HepG2 (cell line): ENCODE data around the gene LIPC. TPM values are rescaled to one million over a fixed set of nuclear protein-coding genes. Genes with fewer than 3 reads are reported as not detected.

Experiments used
- ATAC-seq: fragments of 200-7000 bp; cut with Tn5 transposase; 3 replicates; pipeline ENCODE4 v1.9.1; 2020; ENCODE audit warnings: mild to moderate bottlenecking, moderate library complexity
- BruUV-seq: library from RNA; stranded (reverse); fragments of 400-500 nt; replicated peaks from 2 replicates; lab custom pipeline; 2021; lab: Mats Ljungman, UMichigan
- CTCF ChIA-PET: fragments of 300-600 bp; formaldehyde crosslinking; extraction: SDS; loops from one replicate; lab custom pipeline; 2021; ENCODE audit warnings: low total read pairs, inconsistent platforms, low intra/inter-chr PET ratio; lab: Yijun Ruan, JAX
- POLR2A ChIA-PET: fragments of 350-600 bp; sonication (Branson Sonifier 250); formaldehyde crosslinking; loops from one replicate; lab custom pipeline; 2020; ENCODE audit warnings: antibody characterized with exemption, inconsistent platforms; lab: Yijun Ruan, JAX
- DNase-seq: peaks from one replicate; pipeline ENCODE4 v3.0.0-alpha.2; 2015; ENCODE audit warnings: low spot score
- FAIRE-seq: peaks from 3 replicates; lab custom pipeline; 2011; peaks lifted over from hg19 to GRCh38; lab: Jason Lieb, UNC
- H2AFZ ChIP-seq: one replicate; pipeline ENCODE4 v1.6.1; 2011; ENCODE audit warnings: low read length, inconsistent platforms
- H3K27ac ChIP-seq: fragments of 300-600 bp; 3 replicates; pipeline ENCODE4 v1.8.0; 2011; ENCODE audit warnings: mixed run types, mild to moderate bottlenecking, mixed read lengths, low read length, inconsistent platforms; ENCODE audit not compliant: insufficient read depth; ENCODE audit errors: extremely low read length
- H3K27me3 ChIP-seq, 2 experiments: fragments of 200-600 bp in 1 of 2; 2 replicates in 1 of 2; 3 replicates in 1 of 2; pipeline versions ENCODE4 v1.6.0 to v1.8.0; 2011; ENCODE audit warnings: low read length in 2 of 2, mild to moderate bottlenecking in 2 of 2, moderate library complexity in 2 of 2, inconsistent platforms in 1 of 2; ENCODE audit not compliant: insufficient read depth in 2 of 2, control insufficient read depth in 1 of 2
- H3K36me3 ChIP-seq, 2 experiments: fragments of 200-600 bp in 1 of 2; replicated peaks in 1 of 2; 2 replicates in 1 of 2; 3 replicates in 1 of 2; pipeline versions ENCODE4 v1.5.1 to v1.8.0; 2011; ENCODE audit warnings: low read length in 2 of 2, inconsistent platforms in 1 of 2; ENCODE audit not compliant: insufficient read depth in 2 of 2, control insufficient read depth in 1 of 2
- H3K4me1 ChIP-seq: 2 replicates; pipeline ENCODE4 v1.5.1; 2012; ENCODE audit warnings: low read length, inconsistent platforms; ENCODE audit not compliant: insufficient read depth
- H3K4me2 ChIP-seq: 2 replicates; pipeline ENCODE4 v1.6.0; 2011; ENCODE audit warnings: low read depth, low read length, inconsistent platforms
- H3K4me3 ChIP-seq, 3 experiments: fragments of 200-600 bp in 1 of 3; sonication (generic), shearing (Covaris generic) in 1 of 3; replicated peaks in 1 of 3; 2 replicates each; pipeline ENCODE4 v1.5.1; 2011 to 2016; ENCODE audit warnings: low read length in 3 of 3, inconsistent platforms in 2 of 3, low read depth in 2 of 3, mild to moderate bottlenecking in 2 of 3, control low read depth in 1 of 3, mixed read lengths in 1 of 3; ENCODE audit not compliant: insufficient read depth in 1 of 3
- H3K79me2 ChIP-seq: one replicate; pipeline ENCODE4 v1.6.1; 2011; ENCODE audit warnings: low read length, inconsistent platforms; ENCODE audit not compliant: insufficient read depth
- H3K9ac ChIP-seq: 2 replicates; pipeline ENCODE4 v1.6.0; 2011; ENCODE audit warnings: mild to moderate bottlenecking, low read depth, low read length, inconsistent platforms; ENCODE audit not compliant: insufficient read depth
- H3K9me3 ChIP-seq: 2 replicates; pipeline ENCODE4 v1.5.1; 2012; ENCODE audit warnings: mild to moderate bottlenecking, low read length
- H4K20me1 ChIP-seq: 2 replicates; pipeline ENCODE4 v1.6.0; 2011; ENCODE audit warnings: inconsistent platforms, mild to moderate bottlenecking, low read length, moderate library complexity; ENCODE audit not compliant: insufficient read depth
- ARID3A ChIP-seq: IDR thresholded peaks from 2 replicates; pipeline ENCODE4 v1.6.1; 2012; ENCODE audit warnings: low read depth, low read length, improper control_type of control experiment
- FOSL2 ChIP-seq: sonication (generic); formaldehyde crosslinking; IDR thresholded peaks from 2 replicates; pipeline ENCODE4 v1.4.0; 2020; ENCODE audit warnings: missing genetic modification reagents
- MAX ChIP-seq: IDR thresholded peaks from 2 replicates; pipeline ENCODE4 v1.6.1; 2012; ENCODE audit warnings: inconsistent platforms
- MIXL1 ChIP-seq: IDR thresholded peaks from 2 replicates; pipeline ENCODE4 v1.6.1; 2016
- TEAD3 ChIP-seq: optimal IDR thresholded peaks from 2 replicates; pipeline ENCODE3; 2016; ENCODE audit warnings: borderline replicate concordance
- ZBTB38 ChIP-seq: sonication (generic); formaldehyde crosslinking; IDR thresholded peaks from 2 replicates; pipeline ENCODE4 v1.5.1; 2020; ENCODE audit warnings: mild to moderate bottlenecking, missing genetic modification reagents
- ZBTB4 ChIP-seq: sonication (generic); formaldehyde crosslinking; IDR thresholded peaks from 2 replicates; pipeline ENCODE4 v1.4.0; 2020; ENCODE audit warnings: missing genetic modification reagents, mild to moderate bottlenecking, borderline replicate concordance
- ZIK1 ChIP-seq: sonication (generic); formaldehyde crosslinking; IDR thresholded peaks from 2 replicates; pipeline ENCODE4 v1.5.0; 2020; ENCODE audit warnings: mild to moderate bottlenecking, low read depth, missing genetic modification reagents, borderline replicate concordance
- ZNF205 ChIP-seq: IDR thresholded peaks from 2 replicates; pipeline ENCODE4 v1.6.1; 2018; ENCODE audit warnings: missing biosample characterization, missing genetic modification reagents
- ZNF484 ChIP-seq: sonication (generic); formaldehyde crosslinking; IDR thresholded peaks from 2 replicates; pipeline ENCODE4 v1.5.1; 2020; ENCODE audit warnings: mild to moderate bottlenecking, low read depth, missing genetic modification reagents, borderline replicate concordance
- ZNF564 ChIP-seq: sonication (generic); formaldehyde crosslinking; IDR thresholded peaks from 2 replicates; pipeline ENCODE4 v1.8.1; 2023; ENCODE audit warnings: mild to moderate bottlenecking, missing genetic modification reagents
- WGBS: methylation state at CpG from one replicate; pipeline ENCODE4 v1.1.6; 2017; ENCODE audit warnings: low lambda C conversion rate; 5-methylcytosine and 5-hydroxymethylcytosine counted together
- in situ Hi-C: cut with HindIII; loops from 2 replicates; pipeline ENCODE4 v1.10.0; 2017; ENCODE audit warnings: low pct_unique_long_range_greater_than_20kb; ENCODE audit not compliant: extremely low pct_ligation_motif_present
- intact Hi-C: fragments of 100-400 bp; cut with micrococcal nuclease; formaldehyde crosslinking; loops from one replicate; pipeline ENCODE4 v1.10.0; 2022; ENCODE audit not compliant: unreplicated experiment
- polyA plus RNA-seq, 8 experiments: library from polyadenylated mRNA; depleted of rRNA in 3 of 8; stranded (reverse) in 7 of 8; unstranded in 1 of 8; fragments of >200 nt; fragmentation: Illumina TruSeq in 4 of 8; extraction: Trizol in 4 of 8; gene quantifications; 2 replicates each; pipeline versions ENCODE4 v1.2.1 to v1.2.3, GENCODE V29; 2011 to 2016; ENCODE audit warnings: low read depth in 4 of 8, missing spikeins in 1 of 8, mixed read lengths in 1 of 8; ENCODE audit not compliant: insufficient read depth in 1 of 8
- total RNA-seq, 5 experiments: library from RNA; depleted of rRNA; stranded (reverse); fragments of >200 nt; fragmentation: Illumina TruSeq; extraction: Trizol; gene quantifications; 2 replicates each; pipeline ENCODE4 v1.2.3, GENCODE V29; 2016; ENCODE audit warnings: low read depth in 1 of 5
- TF ChIP-seq, protein P1 (sequence below): sonication (generic); formaldehyde crosslinking; IDR thresholded peaks from 2 replicates; pipeline ENCODE4 v1.5.1; 2020; ENCODE audit warnings: missing genetic modification reagents, mild to moderate bottlenecking, borderline replicate concordance

Gene LIPC
- total and polyA plus RNA-seq, 2 of the 13 experiments (the other 11 are each of a cell fraction or from before 2014, with no cell fraction given): 26.0 to 38.0 TPM

DNA sequence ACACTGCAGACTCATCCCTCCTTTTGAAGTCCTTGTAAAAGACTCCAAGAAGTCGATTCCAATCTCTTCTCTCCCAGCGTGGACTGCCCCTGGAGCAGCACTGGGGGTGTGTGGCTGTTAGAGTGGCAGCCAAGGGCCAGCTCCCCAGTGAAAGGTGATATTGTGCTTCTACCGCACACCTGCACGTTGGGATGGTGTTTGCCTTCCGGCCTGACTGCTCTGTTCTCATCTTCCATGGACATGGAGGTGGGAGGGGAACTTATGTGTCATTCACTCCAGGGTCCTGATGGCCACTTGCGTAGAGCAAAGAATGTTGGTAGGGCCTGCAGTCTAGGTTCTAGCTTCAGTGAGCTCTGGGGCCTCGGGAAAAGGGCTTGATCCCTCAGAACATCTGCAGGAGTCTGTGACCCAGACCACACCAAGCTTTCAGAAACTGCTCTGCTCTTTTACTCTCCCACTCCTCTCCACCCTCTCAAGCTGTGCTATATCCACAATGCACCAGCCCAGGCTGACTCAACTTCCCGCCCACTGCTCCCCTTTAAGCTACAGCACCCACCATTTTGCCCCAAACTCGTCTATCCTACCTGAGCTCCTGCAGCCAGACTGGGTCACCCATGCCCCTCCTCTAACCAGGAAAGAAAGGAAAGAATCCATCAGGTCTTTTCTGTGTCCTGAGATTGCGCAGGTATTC, 31.3 kb downstream of the LIPC start:
- no peaks in the 10 kb centered on the region for H3K36me3 ChIP-seq
- in situ Hi-C loops: no loop called here
- H3K4me1 ChIP-seq: peaks cover 94% of the 10 kb centered on the region
- H2AFZ ChIP-seq: no peak overlapping the region
- intact Hi-C loops: no loop called here
- no peaks in the 10 kb centered on the region for H3K79me2 ChIP-seq
- ATAC-seq (peak; percentile 11; the same call in 2 of the 3 replicates), FAIRE-seq (no peak), DNase-seq (peak; percentile 44)
- H3K9me3 ChIP-seq: no peaks in the 10 kb centered on the region
- no peak overlapping the region for H3K9ac ChIP-seq
- no TSS peak for BruUV-seq
- no peaks in the 10 kb centered on the region for H3K27me3 ChIP-seq
- no peaks in the 10 kb centered on the region for H4K20me1 ChIP-seq
- WGBS: 53% methylated on average over 7 of the region's 10 CpGs
- no peak overlapping the region for H3K4me3 ChIP-seq
- H3K27ac ChIP-seq: peak overlapping the region; percentile 46
- POLR2A ChIA-PET: interaction anchor here (1.3 to 3.1 kb wide), 2 partner anchors 13 to 308 kb away, joined by 3 to 13 read pairs; partner anchors contain the start of gene MINDY2
- CTCF ChIA-PET: no interaction called here
- H3K4me2 ChIP-seq: peak overlapping the region; percentile 26
- no peak for TF ChIP-seq ZNF484 (CRISPR knock-in tag)
- TF ChIP-seq ZNF564: 0 out of 2 replicates have a peak, but pooled peaks have one; percentile 33
- TF ChIP-seq ZBTB38 (CRISPR knock-in tag): 0 out of 2 replicates have a peak, but pooled peaks have one; percentile 13
- TF ChIP-seq FOSL2: 0 out of 2 replicates have a peak, but pooled peaks have one; percentile 16
- TF ChIP-seq ZBTB4 (CRISPR knock-in tag): 0 out of 2 replicates have a peak, but pooled peaks have one; percentile 16
- no peak for TF ChIP-seq MIXL1 (CRISPR knock-in tag)
- no peak for TF ChIP-seq MAX
- no peak for TF ChIP-seq ARID3A
- TF ChIP-seq, protein P1, sequence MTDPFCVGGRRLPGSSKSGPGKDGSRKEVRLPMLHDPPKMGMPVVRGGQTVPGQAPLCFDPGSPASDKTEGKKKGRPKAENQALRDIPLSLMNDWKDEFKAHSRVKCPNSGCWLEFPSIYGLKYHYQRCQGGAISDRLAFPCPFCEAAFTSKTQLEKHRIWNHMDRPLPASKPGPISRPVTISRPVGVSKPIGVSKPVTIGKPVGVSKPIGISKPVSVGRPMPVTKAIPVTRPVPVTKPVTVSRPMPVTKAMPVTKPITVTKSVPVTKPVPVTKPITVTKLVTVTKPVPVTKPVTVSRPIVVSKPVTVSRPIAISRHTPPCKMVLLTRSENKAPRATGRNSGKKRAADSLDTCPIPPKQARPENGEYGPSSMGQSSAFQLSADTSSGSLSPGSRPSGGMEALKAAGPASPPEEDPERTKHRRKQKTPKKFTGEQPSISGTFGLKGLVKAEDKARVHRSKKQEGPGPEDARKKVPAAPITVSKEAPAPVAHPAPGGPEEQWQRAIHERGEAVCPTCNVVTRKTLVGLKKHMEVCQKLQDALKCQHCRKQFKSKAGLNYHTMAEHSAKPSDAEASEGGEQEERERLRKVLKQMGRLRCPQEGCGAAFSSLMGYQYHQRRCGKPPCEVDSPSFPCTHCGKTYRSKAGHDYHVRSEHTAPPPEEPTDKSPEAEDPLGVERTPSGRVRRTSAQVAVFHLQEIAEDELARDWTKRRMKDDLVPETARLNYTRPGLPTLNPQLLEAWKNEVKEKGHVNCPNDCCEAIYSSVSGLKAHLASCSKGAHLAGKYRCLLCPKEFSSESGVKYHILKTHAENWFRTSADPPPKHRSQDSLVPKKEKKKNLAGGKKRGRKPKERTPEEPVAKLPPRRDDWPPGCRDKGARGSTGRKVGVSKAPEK (CRISPR knock-in tag): no peak
- no peak for TF ChIP-seq ZNF205 (CRISPR knock-in tag)
- no peak for TF ChIP-seq ZIK1 (CRISPR knock-in tag)
- peak; percentile 17 for TF ChIP-seq TEAD3
